ENCODE data around the gene RNASE3. TPM values are rescaled to one million over a fixed set of nuclear protein-coding genes. Genes with fewer than 3 reads are reported as not detected.

The RNASE3 gene
- total RNA-seq, 1 experiment from 2014 or later = not detected

DNA sequence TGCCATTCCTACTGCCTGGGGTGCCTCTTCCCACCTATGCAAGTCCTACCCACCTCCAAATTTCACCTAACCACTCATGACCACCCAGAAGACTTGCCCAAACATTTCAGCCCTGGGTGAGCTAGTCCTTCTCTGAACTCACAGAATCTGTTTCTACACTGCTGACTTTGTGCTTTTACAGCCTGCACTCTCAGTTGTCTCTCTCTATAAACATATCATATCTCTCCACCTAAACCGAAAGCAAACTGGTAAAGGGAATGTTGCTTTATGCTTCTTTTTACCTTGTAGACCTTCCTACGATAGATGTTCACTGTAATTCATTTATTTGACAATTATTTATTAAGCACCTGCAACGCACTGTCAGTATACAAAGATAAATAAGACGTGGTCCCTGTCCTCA, 38.1 kb upstream of the RNASE3 start:
- CTCF ChIA-PET = no interaction called here

More for the DNA sequence above, 38.1 kb upstream of the RNASE3 start:
- intact Hi-C loops (cut with micrococcal nuclease) = loop anchor here (10.0 kb wide), 1 partner anchor 252 kb away; the partner anchor contains the start of gene TMEM253
- Histone ChIP-seq H4K20me1 (ENCODE audit: insufficient read depth) (no peaks in the 10 kb centered on the region), H3K9me3 (ENCODE audit: control insufficient read depth in 1 of 2, insufficient read depth in 1 of 2, low read depth in 1 of 2, low read length in 2 of 2) (no peaks in the 10 kb centered on the region), H3K36me3 (ENCODE audit: control insufficient read depth in 1 of 2, insufficient read depth in 2 of 2, low read length in 2 of 2) (no peaks in the 10 kb centered on the region), H3K4me1 (ENCODE audit: control insufficient read depth in 1 of 2, insufficient read depth in 2 of 2, low read length in 2 of 2) (peaks cover 17 to 21% of the 10 kb centered on the region in 2 experiments), H3K4me2 (ENCODE audit: low read length) (no peak overlapping the region), H3K79me2 (ENCODE audit: insufficient read depth, low read length) (no peaks in the 10 kb centered on the region), H3K9me2 (ENCODE audit: insufficient read depth) (no peaks in the 10 kb centered on the region), H3K27me3 (ENCODE audit: insufficient read depth, low read length) (0 out of 2 replicates have a peak, but pooled peaks cover under 1% of the 10 kb centered on the region), H3K4me3 (replicated peaks in 1 of 2; ENCODE audit: low read depth in 1 of 2, low read length in 2 of 2) (no peak overlapping the region), H3K9ac (ENCODE audit: low read length) (no peak overlapping the region), H2AFZ (ENCODE audit: low read depth, low read length, poor library complexity, severe bottlenecking) (no peak overlapping the region), H3K27ac (ENCODE audit: low read depth, low read length) (no peak overlapping the region)
- no TSS peak for BruUV-seq (replicated peaks)
- DNase-seq (ENCODE audit: low read depth, low spot score) = no peak
- POLR2A ChIA-PET = no interaction called here
- ATAC-seq = no peak
- TF ChIP-seq RAD21 (IDR thresholded peaks at IDR 0.05; ENCODE audit: low read depth) (no peak), YY1 (IDR thresholded peaks at IDR 0.05; ENCODE audit: extremely low read depth, insufficient replicate concordance, low read depth, low read length) (no peak), SRF (IDR thresholded peaks at IDR 0.05; ENCODE audit: low read depth) (no peak), TCF7L2 (IDR thresholded peaks at IDR 0.05; ENCODE audit: borderline replicate concordance, extremely low read depth, insufficient read depth, insufficient read length) (no peak), POLR2A (IDR thresholded peaks at IDR 0.05; ENCODE audit: borderline replicate concordance, extremely low read depth, insufficient read depth, insufficient read length) (no peak), EZH2 (IDR thresholded peaks at IDR 0.05) (no peak), FOSL1 (IDR thresholded peaks at IDR 0.05; ENCODE audit: low read depth) (no peak)
- TF ChIP-seq, protein P1, sequence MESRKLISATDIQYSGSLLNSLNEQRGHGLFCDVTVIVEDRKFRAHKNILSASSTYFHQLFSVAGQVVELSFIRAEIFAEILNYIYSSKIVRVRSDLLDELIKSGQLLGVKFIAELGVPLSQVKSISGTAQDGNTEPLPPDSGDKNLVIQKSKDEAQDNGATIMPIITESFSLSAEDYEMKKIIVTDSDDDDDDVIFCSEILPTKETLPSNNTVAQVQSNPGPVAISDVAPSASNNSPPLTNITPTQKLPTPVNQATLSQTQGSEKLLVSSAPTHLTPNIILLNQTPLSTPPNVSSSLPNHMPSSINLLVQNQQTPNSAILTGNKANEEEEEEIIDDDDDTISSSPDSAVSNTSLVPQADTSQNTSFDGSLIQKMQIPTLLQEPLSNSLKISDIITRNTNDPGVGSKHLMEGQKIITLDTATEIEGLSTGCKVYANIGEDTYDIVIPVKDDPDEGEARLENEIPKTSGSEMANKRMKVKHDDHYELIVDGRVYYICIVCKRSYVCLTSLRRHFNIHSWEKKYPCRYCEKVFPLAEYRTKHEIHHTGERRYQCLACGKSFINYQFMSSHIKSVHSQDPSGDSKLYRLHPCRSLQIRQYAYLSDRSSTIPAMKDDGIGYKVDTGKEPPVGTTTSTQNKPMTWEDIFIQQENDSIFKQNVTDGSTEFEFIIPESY (IDR thresholded peaks at IDR 0.05; ENCODE audit: extremely low read depth, insufficient replicate concordance, low read length) = no peak
- TF ChIP-seq, protein P2, sequence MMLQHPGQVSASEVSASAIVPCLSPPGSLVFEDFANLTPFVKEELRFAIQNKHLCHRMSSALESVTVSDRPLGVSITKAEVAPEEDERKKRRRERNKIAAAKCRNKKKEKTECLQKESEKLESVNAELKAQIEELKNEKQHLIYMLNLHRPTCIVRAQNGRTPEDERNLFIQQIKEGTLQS (IDR thresholded peaks at IDR 0.05) = no peak
- TF ChIP-seq, protein P3, sequence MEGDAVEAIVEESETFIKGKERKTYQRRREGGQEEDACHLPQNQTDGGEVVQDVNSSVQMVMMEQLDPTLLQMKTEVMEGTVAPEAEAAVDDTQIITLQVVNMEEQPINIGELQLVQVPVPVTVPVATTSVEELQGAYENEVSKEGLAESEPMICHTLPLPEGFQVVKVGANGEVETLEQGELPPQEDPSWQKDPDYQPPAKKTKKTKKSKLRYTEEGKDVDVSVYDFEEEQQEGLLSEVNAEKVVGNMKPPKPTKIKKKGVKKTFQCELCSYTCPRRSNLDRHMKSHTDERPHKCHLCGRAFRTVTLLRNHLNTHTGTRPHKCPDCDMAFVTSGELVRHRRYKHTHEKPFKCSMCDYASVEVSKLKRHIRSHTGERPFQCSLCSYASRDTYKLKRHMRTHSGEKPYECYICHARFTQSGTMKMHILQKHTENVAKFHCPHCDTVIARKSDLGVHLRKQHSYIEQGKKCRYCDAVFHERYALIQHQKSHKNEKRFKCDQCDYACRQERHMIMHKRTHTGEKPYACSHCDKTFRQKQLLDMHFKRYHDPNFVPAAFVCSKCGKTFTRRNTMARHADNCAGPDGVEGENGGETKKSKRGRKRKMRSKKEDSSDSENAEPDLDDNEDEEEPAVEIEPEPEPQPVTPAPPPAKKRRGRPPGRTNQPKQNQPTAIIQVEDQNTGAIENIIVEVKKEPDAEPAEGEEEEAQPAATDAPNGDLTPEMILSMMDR (IDR thresholded peaks at IDR 0.05 in 2 of 3, conservative IDR thresholded peaks at IDR 0.05 in 1 of 3; ENCODE audit: borderline replicate concordance in 1 of 3, insufficient read depth in 1 of 3, low read depth in 2 of 3, low read length in 2 of 3) = no peak
- RAD21 ChIA-PET (ENCODE audit: low non-redundant PET in 1 of 2, low total read pairs in 2 of 2, uncharacterized antibody in 2 of 2, unreplicated experiment in 2 of 2) = no interaction called here

All from HCT116 (cell line).